T-helper 1 cell treated with Interleukin-12 subunit alpha and Interleukin-12 subunit beta and Interleukin-4 antibody, amounts not matched to agents 30 μg/mL and 1 μg/mL, for 36 hours (primary cell): ENCODE measurements around the gene QSOX2.

Source experiments
- H3K27ac Mint-ChIP-seq: one replicate; pipeline ENCODE4 v1.8.0; 2021; ENCODE audit warnings: mild to moderate bottlenecking, mixed read lengths
- H3K27me3 Mint-ChIP-seq: one replicate; pipeline ENCODE4 v1.8.0; 2021; ENCODE audit warnings: low read depth, mixed read lengths
- H3K36me3 Mint-ChIP-seq: one replicate; pipeline ENCODE4 v1.8.0; 2021; ENCODE audit warnings: low read depth, mixed read lengths
- H3K4me1 Mint-ChIP-seq: one replicate; pipeline ENCODE4 v1.8.0; 2021; ENCODE audit warnings: low read depth, mixed read lengths
- H3K4me3 Mint-ChIP-seq: one replicate; pipeline ENCODE4 v1.8.0; 2021; ENCODE audit warnings: mild to moderate bottlenecking, moderate library complexity, mixed read lengths
- H3K9me3 Mint-ChIP-seq: one replicate; pipeline ENCODE4 v1.8.0; 2021; ENCODE audit warnings: mixed read lengths

QSOX2 gene, protein sequence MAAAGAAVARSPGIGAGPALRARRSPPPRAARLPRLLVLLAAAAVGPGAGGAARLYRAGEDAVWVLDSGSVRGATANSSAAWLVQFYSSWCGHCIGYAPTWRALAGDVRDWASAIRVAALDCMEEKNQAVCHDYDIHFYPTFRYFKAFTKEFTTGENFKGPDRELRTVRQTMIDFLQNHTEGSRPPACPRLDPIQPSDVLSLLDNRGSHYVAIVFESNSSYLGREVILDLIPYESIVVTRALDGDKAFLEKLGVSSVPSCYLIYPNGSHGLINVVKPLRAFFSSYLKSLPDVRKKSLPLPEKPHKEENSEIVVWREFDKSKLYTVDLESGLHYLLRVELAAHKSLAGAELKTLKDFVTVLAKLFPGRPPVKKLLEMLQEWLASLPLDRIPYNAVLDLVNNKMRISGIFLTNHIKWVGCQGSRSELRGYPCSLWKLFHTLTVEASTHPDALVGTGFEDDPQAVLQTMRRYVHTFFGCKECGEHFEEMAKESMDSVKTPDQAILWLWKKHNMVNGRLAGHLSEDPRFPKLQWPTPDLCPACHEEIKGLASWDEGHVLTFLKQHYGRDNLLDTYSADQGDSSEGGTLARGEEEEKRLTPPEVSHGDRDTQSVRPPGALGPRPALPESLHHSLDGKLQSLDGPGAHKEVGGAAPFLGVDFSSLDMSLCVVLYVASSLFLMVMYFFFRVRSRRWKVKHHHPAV

DNA sequence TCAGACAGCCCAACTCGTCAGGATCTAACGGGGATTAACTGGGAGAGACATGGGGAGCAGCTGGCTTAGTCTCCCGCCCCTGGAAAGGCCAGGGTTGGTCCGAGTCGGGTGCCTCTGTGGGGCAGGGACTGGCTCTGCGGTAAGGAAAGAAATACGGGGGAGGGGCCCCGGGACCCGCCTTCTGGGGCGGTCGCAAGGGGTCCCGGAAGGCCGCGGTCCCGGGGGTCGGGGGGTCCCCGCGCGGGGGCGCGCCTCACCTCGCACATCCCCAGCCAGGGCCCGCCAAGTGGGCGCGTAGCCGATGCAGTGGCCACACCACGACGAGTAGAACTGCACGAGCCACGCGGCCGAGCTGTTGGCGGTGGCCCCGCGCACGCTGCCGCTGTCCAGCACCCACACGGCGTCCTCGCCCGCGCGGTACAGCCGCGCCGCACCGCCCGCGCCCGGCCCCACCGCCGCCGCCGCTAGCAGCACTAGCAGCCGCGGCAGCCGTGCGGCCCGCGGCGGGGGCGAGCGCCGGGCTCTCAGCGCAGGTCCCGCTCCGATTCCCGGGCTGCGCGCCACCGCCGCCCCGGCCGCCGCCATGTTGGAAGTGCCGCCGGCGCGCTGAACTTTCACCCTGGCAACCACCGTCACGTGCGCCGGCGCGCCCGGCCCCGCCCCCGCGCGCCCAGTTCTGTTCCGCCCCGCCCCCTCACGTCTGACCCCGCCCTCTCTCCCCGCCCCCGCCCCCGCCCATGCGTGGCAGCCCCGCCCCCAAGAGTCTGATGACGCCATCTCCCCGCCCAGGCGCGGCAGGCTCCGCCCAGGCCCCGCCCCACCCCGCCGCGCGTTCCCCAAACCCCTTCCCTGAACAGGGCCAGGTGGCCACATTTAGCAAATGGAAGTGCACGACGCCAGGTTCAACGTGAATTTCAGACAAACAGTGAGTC lies at the start of gene QSOX2:
Gene QSOX2 (minus strand): TSS at position 594 of the 932 bp plus-strand sequence. CDS start 9 bp downstream, at position 585.
- Mint-ChIP-seq H3K9me3 (no peaks in the 10 kb centered on the region), H3K27ac (peak within 1 kb of the TSS; percentile 84), H3K4me3 (peak within 1 kb of the TSS; percentile 94), H3K4me1 (peaks cover 25% of the 10 kb centered on the region), H3K27me3 (peaks cover 4% of the 10 kb centered on the region), H3K36me3 (no peaks in the 10 kb centered on the region)

DNA sequence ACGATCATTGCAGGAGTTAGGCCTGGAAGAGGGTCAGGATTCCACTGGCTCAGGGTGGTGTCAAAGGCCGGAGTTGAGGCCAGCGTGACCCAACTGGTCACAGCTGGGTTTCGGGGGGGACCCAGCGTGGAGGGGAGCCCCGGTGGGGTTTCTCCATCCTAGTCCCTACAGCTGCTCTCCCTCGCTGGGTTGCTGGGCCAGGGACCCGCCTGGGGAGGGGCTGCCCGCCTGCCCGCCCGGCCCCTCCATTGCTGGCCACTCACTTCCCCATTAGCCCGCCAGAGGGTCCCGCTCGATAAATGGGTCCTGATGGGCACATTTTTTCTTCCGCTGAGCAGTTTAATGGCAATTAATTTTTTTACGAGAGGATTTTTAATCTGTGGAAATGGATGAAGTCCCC lies 49.4 kb upstream of the QSOX2 start:
- Mint-ChIP-seq H3K27me3 (no peaks in the 10 kb centered on the region), H3K4me3 (no peak overlapping the region), H3K9me3 (no peaks in the 10 kb centered on the region), H3K27ac (no peak overlapping the region), H3K4me1 (no peaks in the 10 kb centered on the region), H3K36me3 (no peaks in the 10 kb centered on the region)

DNA sequence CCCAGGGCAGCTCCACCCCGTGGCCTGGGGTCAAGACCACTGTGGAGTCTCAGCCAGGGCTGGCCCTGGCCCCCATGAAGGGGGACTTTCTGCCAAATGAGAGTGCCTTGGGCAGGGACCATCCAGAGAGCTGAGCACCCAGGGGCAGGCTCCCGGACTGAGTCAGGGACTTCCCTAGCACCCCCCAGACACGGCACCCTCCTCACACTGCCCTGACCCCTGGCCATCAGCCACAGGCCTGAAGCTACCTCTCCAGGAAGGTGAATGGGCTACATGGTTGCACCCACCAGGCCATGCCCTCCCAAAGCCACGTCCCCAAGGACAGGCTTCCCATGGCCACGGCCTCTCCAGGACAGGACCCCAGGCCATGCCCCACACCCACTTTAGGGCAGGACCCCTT lies 48.8 kb upstream of the QSOX2 start:
- Mint-ChIP-seq H3K4me1 (no peaks in the 10 kb centered on the region), H3K27ac (no peak overlapping the region), H3K36me3 (no peaks in the 10 kb centered on the region), H3K4me3 (no peak overlapping the region), H3K9me3 (no peaks in the 10 kb centered on the region), H3K27me3 (no peaks in the 10 kb centered on the region)

DNA sequence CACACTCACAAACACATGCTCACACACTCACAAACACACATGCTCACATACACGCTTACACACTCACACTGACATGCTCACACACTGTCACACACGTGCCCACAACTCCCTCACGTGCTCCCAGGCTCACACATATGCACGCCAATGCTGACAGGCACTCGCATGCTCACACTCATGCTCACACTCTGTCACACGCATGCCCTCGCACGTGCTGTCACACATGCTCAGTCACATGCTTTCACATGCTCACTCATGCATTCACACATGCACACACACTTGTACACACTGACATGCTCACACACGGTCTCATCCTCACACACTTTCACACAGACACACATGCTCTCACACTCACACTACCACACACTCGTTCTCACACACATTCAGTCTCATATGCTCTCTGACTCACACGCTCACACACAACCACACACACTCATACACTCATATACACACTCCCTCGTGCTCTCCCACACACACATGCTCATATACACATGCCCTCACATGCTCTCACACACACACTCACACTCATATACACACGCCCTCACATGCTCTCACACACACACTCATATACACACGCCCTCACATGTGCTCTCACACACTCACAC lies 48.0 kb upstream of the QSOX2 start:
- H3K9me3 Mint-ChIP-seq: no peaks in the 10 kb centered on the region
- no peaks in the 10 kb centered on the region for H3K4me1 Mint-ChIP-seq
- H3K27ac Mint-ChIP-seq: no peak overlapping the region
- no peaks in the 10 kb centered on the region for H3K36me3 Mint-ChIP-seq
- H3K4me3 Mint-ChIP-seq: no peak overlapping the region
- H3K27me3 Mint-ChIP-seq: no peaks in the 10 kb centered on the region

DNA sequence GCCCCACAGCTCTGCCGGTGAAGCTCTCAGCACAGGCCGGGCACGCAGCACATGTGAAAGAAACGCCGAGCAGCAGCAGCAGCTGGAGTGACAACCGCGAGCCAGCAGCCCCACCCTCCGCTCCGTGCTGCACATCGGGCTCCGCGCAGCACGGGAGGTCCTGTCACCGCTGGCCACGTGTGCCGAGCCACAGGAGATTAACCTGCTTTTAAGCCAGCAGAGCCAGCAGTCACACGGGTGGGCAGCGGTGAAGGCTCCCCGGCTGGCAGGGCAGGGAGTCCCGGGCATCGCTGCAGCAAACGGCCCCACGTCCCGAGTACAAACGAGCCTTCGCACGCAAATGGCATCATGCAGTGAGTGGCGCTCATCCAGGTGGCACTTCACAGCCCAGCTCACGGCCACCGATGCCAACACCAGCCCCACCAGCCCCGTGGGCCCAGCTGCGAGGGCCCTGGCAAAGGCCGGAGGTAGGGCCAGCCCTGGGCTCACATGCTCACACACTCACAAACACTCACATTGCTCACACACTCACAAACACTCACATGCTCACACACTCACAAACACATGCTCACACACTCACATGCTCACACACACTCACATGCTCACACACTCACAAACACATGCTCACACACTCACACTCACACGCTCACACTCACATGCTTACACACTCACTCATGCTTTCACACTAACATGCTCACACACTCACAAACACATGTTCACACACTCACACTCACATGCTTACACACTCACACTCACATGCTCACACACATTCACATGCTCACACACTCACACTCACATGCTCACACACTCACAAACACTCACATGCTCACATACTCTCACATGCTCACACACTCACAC lies 47.2 kb upstream of the QSOX2 start:
- H3K36me3 Mint-ChIP-seq: no peaks in the 10 kb centered on the region
- H3K4me3 Mint-ChIP-seq: no peak overlapping the region
- no peaks in the 10 kb centered on the region for H3K4me1 Mint-ChIP-seq
- H3K27me3 Mint-ChIP-seq: no peaks in the 10 kb centered on the region
- H3K9me3 Mint-ChIP-seq: no peaks in the 10 kb centered on the region
- H3K27ac Mint-ChIP-seq: no peak overlapping the region

DNA sequence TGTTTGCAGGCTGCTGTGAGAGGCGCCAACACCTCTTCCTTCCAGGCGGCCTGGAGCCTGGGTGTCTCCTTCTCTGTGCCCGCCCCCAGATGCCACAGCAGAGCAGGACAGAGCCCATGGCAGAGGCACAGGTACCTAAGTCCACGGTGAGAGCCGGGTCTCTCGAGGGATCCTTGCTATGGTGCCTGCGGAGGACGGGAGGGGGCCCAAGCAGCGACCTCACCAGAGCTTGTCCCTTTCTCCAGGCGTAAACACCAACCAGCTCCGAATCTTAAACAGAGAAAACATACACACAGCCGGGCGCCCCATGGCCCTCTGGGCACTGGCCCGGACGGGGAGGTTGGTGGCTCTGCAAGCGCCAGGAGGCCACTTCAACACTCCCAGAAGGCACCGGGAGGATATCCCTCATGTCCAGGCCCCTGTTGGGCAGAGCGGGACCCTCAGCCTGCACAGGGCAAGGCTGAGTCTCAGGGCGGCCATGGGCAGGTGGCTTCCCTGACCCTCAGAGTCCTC lies 46.5 kb upstream of the QSOX2 start:
- Mint-ChIP-seq H3K36me3 (no peaks in the 10 kb centered on the region), H3K27me3 (no peaks in the 10 kb centered on the region), H3K4me1 (no peaks in the 10 kb centered on the region), H3K9me3 (no peaks in the 10 kb centered on the region), H3K4me3 (no peak overlapping the region), H3K27ac (no peak overlapping the region)

DNA sequence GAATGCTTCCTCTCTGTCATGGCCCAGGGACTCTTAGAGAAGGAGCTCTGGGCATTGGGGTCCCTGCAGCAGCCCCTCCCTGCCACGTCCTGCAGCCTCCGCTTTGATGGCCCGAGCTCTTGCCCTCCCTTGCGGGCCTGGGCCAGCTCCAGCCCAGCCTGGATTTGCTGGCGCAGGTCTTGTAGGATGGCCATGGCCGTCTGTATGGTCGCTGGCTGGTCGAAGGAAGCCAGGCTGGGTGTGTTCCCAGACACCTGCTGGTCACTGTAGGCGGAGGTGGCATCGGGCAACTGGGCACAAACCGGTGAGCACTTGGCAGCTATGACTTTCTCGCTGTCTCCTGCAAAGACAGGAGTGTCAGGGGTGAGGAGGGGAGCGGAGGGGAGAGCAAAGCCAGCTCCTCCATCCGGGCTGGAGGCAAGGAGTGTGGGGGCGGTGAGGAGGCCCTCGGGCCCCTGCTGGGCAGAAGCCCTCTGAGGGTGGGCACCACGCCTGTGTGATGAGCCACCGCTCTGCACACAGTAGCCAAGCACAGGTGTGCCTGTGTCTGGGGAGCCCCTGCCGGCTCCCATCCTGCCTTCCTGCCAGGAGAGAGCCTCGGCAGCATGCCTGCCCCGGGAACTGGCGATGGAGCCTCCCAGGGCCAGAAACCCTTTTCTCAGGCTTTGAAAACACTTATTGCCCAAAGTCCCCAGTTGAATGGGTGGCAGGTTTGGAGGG lies 45.9 kb upstream of the QSOX2 start:
- no peaks in the 10 kb centered on the region for H3K4me1 Mint-ChIP-seq
- no peak overlapping the region for H3K27ac Mint-ChIP-seq
- H3K9me3 Mint-ChIP-seq: no peaks in the 10 kb centered on the region
- no peaks in the 10 kb centered on the region for H3K27me3 Mint-ChIP-seq
- no peak overlapping the region for H3K4me3 Mint-ChIP-seq
- no peaks in the 10 kb centered on the region for H3K36me3 Mint-ChIP-seq

DNA sequence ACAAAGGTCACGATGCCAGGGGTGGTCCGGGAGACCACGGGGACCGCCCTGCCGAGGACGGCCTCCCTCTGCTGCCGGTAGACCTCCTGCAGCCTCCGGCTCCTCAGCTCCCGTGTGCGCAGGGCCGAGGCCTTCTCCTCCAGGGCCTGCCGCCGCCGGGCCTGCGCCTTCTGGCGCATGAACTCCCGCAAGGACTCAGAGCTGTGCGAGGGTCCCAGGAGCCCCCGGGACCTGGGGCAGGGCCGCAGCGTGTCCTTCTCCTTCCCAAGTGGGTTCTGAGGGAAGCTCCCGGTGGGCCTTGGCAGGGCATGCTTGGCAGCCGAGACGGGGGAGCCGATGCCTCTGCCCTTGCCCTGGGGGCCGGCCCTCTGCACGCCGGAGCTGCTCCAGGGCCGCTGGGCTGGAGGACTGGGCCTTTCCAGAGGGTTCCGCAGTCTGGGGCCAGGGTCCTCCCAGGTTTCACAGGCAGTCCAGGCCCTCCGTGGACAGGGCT lies 44.9 kb upstream of the QSOX2 start:
- no peaks in the 10 kb centered on the region for H3K27me3 Mint-ChIP-seq
- no peak overlapping the region for H3K4me3 Mint-ChIP-seq
- H3K27ac Mint-ChIP-seq: no peak overlapping the region
- no peaks in the 10 kb centered on the region for H3K36me3 Mint-ChIP-seq
- no peaks in the 10 kb centered on the region for H3K9me3 Mint-ChIP-seq
- no peaks in the 10 kb centered on the region for H3K4me1 Mint-ChIP-seq

DNA sequence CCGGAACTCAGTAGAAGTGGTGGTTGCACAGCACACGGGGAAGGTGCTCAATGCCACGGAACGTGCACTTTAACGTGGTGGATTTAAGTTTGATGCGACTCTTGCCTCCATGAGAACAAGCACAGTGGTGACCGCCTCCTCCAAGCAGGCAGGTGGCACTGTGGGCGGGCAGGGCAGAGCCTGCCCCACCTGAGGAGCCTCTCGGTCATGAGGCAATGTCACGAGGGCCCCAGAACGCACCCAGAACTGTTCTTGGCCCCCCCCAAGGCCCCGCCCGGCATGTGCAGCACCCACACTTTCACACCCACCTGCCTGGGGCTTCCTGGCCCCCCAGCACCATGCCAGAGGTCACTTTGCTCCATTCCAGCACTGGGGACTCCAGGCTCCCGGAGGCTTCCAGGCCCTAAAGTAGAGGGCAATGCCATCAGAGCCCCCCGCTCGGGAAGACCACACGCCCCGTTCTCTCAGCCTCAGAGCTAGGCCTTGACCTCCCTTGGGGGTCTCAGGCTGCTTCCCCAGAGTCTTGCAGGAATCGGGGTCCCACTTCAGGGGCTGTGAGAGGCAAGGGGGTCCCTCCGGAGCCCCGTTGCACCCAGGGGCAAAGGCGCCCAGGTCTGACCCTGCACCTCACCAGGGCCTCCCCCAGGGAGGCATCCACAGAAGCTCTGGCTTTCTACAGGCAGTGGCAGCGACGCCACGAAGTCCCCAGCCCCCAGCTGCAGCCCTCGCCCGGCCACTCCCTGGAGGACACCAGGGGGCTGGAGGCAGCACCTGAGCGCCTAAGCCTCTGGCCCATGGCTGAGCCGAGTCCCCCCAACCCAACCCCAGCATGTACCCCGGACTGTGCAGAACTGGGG lies 44.3 kb upstream of the QSOX2 start:
- Mint-ChIP-seq H3K27ac (no peak overlapping the region), H3K4me1 (no peaks in the 10 kb centered on the region), H3K9me3 (no peaks in the 10 kb centered on the region), H3K36me3 (no peaks in the 10 kb centered on the region), H3K4me3 (no peak overlapping the region), H3K27me3 (no peaks in the 10 kb centered on the region)

DNA sequence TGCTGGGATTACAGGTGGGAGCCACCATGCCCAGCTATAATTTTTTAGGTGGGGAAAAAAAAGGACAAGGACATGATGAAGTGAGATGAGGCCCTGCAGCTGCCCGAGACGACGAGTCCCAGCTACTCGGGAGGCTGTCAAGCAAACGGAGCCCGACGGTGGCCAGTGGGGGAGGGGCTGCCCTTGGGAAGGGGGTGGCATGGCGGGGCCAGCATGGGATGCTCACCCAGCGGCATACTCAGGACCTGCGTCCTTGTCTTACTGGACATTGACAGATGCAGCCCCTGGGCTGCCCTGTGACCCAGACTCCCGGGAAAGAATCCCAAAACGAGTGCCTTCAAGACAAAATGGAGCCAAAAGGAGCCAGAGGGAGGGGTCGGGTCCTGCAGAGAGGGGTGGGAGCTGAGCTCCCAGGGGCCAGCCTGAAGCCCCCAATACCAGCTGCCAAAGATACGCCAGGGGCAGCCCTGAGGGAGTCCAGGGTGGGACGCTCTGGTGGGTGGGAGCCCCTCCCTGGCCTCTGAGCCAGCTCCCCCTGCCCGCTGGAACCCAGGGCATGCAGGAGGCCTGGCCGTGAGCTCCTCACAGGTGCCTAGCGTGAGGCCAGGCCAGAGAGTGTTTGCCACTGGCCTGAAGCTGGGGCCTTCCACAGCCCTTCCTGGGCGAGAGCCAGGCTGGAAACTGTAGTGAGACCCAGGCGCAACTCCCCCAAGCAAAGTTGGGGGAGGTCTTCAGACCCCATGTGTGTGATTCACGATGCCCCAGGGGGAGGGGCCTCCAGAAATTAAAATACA lies 42.5 kb upstream of the QSOX2 start:
- Mint-ChIP-seq H3K27ac (no peak overlapping the region), H3K4me1 (peaks cover 2% of the 10 kb centered on the region), H3K36me3 (no peaks in the 10 kb centered on the region), H3K27me3 (no peaks in the 10 kb centered on the region), H3K4me3 (no peak overlapping the region), H3K9me3 (no peaks in the 10 kb centered on the region)

DNA sequence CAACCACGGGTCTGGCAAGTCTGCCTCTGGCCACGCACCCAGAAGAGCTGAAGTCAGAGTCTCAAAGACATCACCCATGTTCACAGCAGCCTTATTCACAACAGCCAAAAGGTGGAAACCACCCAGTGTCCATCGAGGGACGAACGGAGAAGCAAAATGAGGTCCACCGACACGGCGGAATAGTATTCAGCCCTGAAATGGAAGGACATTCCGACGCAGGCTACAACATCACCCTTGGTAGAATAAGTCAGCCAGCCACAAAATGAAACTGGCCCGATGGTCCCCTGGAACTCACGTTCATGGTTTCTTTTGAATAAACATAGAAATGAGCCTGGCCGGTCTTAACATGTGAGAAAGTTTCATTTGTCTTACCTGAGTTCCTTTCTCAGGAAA lies 41.4 kb upstream of the QSOX2 start:
- no peaks in the 10 kb centered on the region for H3K27me3 Mint-ChIP-seq
- H3K9me3 Mint-ChIP-seq: no peaks in the 10 kb centered on the region
- no peak overlapping the region for H3K27ac Mint-ChIP-seq
- H3K36me3 Mint-ChIP-seq: no peaks in the 10 kb centered on the region
- H3K4me3 Mint-ChIP-seq: no peak overlapping the region
- H3K4me1 Mint-ChIP-seq: peaks cover 2% of the 10 kb centered on the region
